GM12873 (cell line): ENCODE data around the gene NUTF2.

Experiments used
- TF ChIP-seq, protein P1 (sequence below): IDR thresholded peaks from 2 replicates; pipeline ENCODE4 v1.5.1; 2012; ENCODE audit warnings: low read depth, mild to moderate bottlenecking, moderate library complexity, low read length, control low read depth; ENCODE audit not compliant: insufficient read depth; ENCODE audit errors: missing control alignments

Gene NUTF2

GRCh38 chr16:67825906-67826305 lies 20.8 kb upstream of the NUTF2 start:
- TF ChIP-seq, protein P1, sequence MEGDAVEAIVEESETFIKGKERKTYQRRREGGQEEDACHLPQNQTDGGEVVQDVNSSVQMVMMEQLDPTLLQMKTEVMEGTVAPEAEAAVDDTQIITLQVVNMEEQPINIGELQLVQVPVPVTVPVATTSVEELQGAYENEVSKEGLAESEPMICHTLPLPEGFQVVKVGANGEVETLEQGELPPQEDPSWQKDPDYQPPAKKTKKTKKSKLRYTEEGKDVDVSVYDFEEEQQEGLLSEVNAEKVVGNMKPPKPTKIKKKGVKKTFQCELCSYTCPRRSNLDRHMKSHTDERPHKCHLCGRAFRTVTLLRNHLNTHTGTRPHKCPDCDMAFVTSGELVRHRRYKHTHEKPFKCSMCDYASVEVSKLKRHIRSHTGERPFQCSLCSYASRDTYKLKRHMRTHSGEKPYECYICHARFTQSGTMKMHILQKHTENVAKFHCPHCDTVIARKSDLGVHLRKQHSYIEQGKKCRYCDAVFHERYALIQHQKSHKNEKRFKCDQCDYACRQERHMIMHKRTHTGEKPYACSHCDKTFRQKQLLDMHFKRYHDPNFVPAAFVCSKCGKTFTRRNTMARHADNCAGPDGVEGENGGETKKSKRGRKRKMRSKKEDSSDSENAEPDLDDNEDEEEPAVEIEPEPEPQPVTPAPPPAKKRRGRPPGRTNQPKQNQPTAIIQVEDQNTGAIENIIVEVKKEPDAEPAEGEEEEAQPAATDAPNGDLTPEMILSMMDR: no peak

- TF ChIP-seq, protein P1: no peak
These were observed 18.1 kb upstream of the NUTF2 start for GRCh38 chr16:67828651-67829050.

- TF ChIP-seq, protein P1: no peak
These were observed 13.7 kb upstream of the NUTF2 start for GRCh38 chr16:67833030-67833414.

DNA sequence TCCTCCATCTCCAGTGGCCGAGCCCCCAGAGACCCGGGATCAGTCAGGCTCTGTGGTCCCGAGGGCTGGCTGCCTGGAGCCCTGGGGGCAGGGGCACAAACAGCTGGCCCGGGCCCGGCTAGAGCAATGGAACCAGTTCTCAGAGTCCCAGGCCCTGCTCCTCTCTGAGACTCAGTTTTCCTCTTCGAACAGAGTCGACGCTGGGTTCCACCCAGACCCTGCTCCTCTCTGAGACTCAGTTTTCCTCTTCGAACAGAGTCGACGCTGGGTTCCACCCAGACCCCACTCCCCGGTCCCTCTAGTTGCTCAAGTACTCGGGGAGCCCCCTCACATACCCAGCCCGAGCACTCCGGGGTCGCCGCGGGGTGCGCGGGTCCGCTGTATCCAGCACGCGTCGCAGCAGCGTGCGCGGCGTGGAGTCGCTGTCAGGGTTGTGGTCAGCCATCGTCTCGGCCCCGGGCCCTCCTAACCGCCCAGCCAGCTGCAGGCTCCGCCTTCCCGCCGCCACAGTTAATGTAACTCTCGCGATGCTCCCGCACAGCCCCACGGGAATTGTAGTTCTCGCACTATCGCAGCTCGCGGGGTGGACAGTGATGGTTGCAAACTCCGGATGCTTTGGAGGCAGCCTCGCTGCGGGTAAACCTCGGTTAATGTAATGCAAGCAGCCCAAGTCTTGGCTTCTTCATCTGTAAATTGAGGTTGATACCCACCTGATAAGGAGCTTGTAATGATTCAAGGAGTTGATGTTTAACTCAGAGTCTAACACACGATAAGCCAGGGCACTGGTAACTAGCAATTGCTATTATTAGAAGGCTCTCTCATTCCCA lies 13.1 kb upstream of the NUTF2 start:
- TF ChIP-seq, protein P1: no peak

DNA sequence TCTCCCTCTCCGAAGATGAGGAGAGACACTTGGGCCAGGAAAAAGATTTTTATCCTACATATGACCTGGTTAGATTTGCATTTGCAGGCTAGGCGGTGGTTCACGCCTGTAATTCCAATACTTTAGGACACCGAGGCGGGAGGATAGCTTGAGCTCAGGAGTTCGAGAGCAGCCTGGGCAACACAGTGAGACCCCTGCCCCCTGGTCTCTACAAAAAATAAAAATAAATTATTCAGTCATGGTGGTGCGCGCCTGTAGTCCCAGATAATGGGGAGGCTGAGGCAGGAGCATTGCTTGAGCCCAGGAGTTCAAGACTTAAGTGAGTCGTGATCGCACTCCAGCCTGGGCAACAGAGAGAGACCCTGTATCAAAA lies 12.5 kb upstream of the NUTF2 start:
- TF ChIP-seq, protein P1: no peak

GRCh38 chr16:67837811-67838210 lies 8.9 kb upstream of the NUTF2 start:
- TF ChIP-seq, protein P1: no peak

DNA sequence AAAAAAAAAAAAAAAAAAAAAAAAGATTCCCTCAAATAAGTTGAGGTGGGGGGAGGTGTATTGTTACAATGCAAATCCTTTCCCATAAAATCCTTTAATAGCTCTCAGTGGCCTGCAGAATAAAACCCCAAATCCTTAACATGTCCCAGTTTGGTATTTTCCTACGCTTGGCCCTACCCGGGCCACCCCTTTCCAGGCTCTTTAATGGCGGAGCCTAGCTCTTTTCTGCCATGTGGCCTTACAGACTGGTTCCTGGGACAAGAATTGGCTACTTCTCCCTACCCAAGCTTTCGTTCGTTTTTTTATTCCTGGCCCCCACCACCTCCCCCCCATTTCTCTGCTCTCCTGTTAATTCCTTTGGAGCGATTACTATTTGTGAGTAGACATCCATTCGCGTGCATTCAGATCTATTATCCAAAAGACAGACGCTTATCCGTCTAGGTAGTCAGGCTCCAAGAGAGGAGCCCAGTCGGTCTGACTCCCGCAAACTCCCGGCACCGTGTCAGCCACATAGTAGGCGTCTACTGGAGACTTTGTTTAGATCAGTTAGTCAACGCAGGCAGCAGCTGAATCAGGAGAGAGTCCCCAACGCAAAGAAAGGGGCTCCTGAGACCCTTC lies 5.4 kb upstream of the NUTF2 start:
- TF ChIP-seq, protein P1: no peak
